Chondrocyte (in vitro differentiated cells): Measurements from ENCODE around the gene TYW5. TPM values are rescaled to one million over a fixed set of nuclear protein-coding genes. Genes with fewer than 3 reads are reported as not detected.

Experiments
- DNase-seq: peaks from one replicate; pipeline ENCODE4 v3.0.0; 2021; ENCODE audit warnings: mixed read lengths, low spot score
- H3K27ac Mint-ChIP-seq: one replicate; pipeline ENCODE4 v1.8.0; 2021; ENCODE audit warnings: mild to moderate bottlenecking, moderate library complexity, mixed read lengths; ENCODE audit not compliant: unreplicated experiment
- H3K27me3 Mint-ChIP-seq: 2 replicates; pipeline ENCODE4 v1.8.0; 2021; ENCODE audit warnings: low read depth, mixed read lengths
- H3K36me3 Mint-ChIP-seq: 2 replicates; pipeline ENCODE4 v1.8.0; 2021; ENCODE audit warnings: low read depth, mixed read lengths
- H3K4me1 Mint-ChIP-seq: 2 replicates; pipeline ENCODE4 v1.8.0; 2021; ENCODE audit warnings: low read depth, mild to moderate bottlenecking, mixed read lengths
- H3K4me3 Mint-ChIP-seq: one replicate; pipeline ENCODE4 v1.8.0; 2021; ENCODE audit warnings: mild to moderate bottlenecking, moderate library complexity, mixed read lengths; ENCODE audit not compliant: unreplicated experiment
- H3K9me3 Mint-ChIP-seq: 2 replicates; pipeline ENCODE4 v1.8.0; 2021; ENCODE audit warnings: low read depth, mixed read lengths
- CTCF ChIP-seq: fragments of 200-600 bp; sonication (generic); IDR thresholded peaks from 2 replicates; pipeline ENCODE4 v1.5.0; 2021; ENCODE audit warnings: antibody characterized with exemption, mild to moderate bottlenecking, moderate library complexity
- total RNA-seq: library from RNA; stranded (reverse); gene quantifications from 3 replicates; pipeline ENCODE4 v1.2.1, GENCODE V29; 2021

TYW5 gene
- total RNA-seq, 1 donor from 2014 or later: 6.0 TPM

GRCh38 chr2:199994896-199995295, 39.6 kb upstream of the TYW5 start:
- DNase-seq: no peak
- H3K27me3 Mint-ChIP-seq: no peaks in the 10 kb centered on the region
- H3K4me1 Mint-ChIP-seq: no peaks in the 10 kb centered on the region
- H3K9me3 Mint-ChIP-seq: peaks cover 8% of the 10 kb centered on the region
- no peak overlapping the region for H3K27ac Mint-ChIP-seq
- H3K36me3 Mint-ChIP-seq: no peaks in the 10 kb centered on the region
- no peak for TF ChIP-seq CTCF
- H3K4me3 Mint-ChIP-seq: no peak overlapping the region

DNA sequence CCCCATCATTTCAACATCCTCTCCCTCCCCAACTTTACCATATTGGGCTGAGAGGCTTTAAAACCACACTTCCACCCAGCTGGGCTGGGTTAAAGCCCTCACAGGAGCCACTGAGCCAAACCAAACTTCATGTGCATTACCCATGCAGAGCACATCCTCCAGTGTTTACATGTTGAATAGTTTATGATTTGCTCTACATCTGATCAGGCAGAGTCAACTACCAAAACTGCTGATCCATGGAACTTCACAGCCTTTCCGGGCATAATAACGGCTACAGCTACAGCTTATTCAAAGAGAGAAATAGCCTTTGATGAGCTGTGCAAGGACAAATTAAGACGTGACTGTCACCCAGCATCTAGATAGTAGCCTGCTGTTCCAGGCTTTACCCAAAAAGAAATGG, 39.1 kb upstream of the TYW5 start:
- H3K36me3 Mint-ChIP-seq: no peaks in the 10 kb centered on the region
- peaks cover 8% of the 10 kb centered on the region for H3K9me3 Mint-ChIP-seq
- no peaks in the 10 kb centered on the region for H3K27me3 Mint-ChIP-seq
- no peak overlapping the region for H3K4me3 Mint-ChIP-seq
- H3K4me1 Mint-ChIP-seq: no peaks in the 10 kb centered on the region
- H3K27ac Mint-ChIP-seq: no peak overlapping the region
- TF ChIP-seq CTCF: no peak
- no peak for DNase-seq

GRCh38 chr2:199992296-199992695, 37.0 kb upstream of the TYW5 start:
- TF ChIP-seq CTCF: no peak
- H3K4me3 Mint-ChIP-seq: no peak overlapping the region

GRCh38 chr2:199991691-199992090, 36.4 kb upstream of the TYW5 start:
- Mint-ChIP-seq H3K4me3 (no peak overlapping the region), H3K27ac (no peak overlapping the region), H3K36me3 (no peaks in the 10 kb centered on the region), H3K9me3 (peaks cover 8% of the 10 kb centered on the region), H3K27me3 (no peaks in the 10 kb centered on the region), H3K4me1 (no peaks in the 10 kb centered on the region)
- TF ChIP-seq CTCF: no peak
- no peak for DNase-seq

More at GRCh38 chr2:199992296-199992695, 37.0 kb upstream of the TYW5 start:
- DNase-seq: no peak
- H3K36me3 Mint-ChIP-seq: no peaks in the 10 kb centered on the region
- no peak overlapping the region for H3K27ac Mint-ChIP-seq
- no peaks in the 10 kb centered on the region for H3K4me1 Mint-ChIP-seq
- H3K9me3 Mint-ChIP-seq: peaks cover 8% of the 10 kb centered on the region
- H3K27me3 Mint-ChIP-seq: no peaks in the 10 kb centered on the region

- Mint-ChIP-seq H3K9me3 (peaks cover 3% of the 10 kb centered on the region), H3K4me3 (no peak overlapping the region), H3K4me1 (peaks cover 5% of the 10 kb centered on the region), H3K36me3 (no peaks in the 10 kb centered on the region), H3K27me3 (no peaks in the 10 kb centered on the region), H3K27ac (no peak overlapping the region)
- TF ChIP-seq CTCF: no peak
- no peak for DNase-seq
These were observed 34.5 kb upstream of the TYW5 start for GRCh38 chr2:199989822-199990221.
